GM20000 (cell line): ENCODE data around the gene SERGEF.
A peak's percentile ranks its signal among the peaks of the same experiment; 100 is the strongest.

ENCODE experiments used
- DNase-seq: peaks from one replicate; pipeline ENCODE4 v3.0.0; 2012; ENCODE audit warnings: low spot score
- CTCF ChIP-seq: IDR thresholded peaks from 2 replicates; pipeline ENCODE4 v1.5.1; 2012; ENCODE audit warnings: mild to moderate bottlenecking, control low read depth; ENCODE audit errors: extremely low read depth, missing control alignments

SERGEF gene

GRCh38 chr11:17762309-17762974, 250.4 kb downstream of the SERGEF start:
- no peak for TF ChIP-seq CTCF
- peak; percentile 49 for DNase-seq

GRCh38 chr11:17760102-17761029, 252.5 kb downstream of the SERGEF start:
- DNase-seq = peak; percentile 80
- peak; percentile 12 for TF ChIP-seq CTCF

GRCh38 chr11:17755891-17756290, 257.0 kb downstream of the SERGEF start:
- no peak for DNase-seq
- no peak for TF ChIP-seq CTCF

- no peak for DNase-seq
- no peak for TF ChIP-seq CTCF
Measured at GRCh38 chr11:17753641-17754040, 259.2 kb downstream of the SERGEF start.

GRCh38 chr11:17753153-17753552, 259.7 kb downstream of the SERGEF start:
- TF ChIP-seq CTCF = no peak
- no peak for DNase-seq

GRCh38 chr11:17752144-17752543, 260.7 kb downstream of the SERGEF start:
- TF ChIP-seq CTCF = no peak
- no peak for DNase-seq

- TF ChIP-seq CTCF = no peak
- no peak for DNase-seq
Measured at GRCh38 chr11:17751558-17751957, 261.3 kb downstream of the SERGEF start.
